Fibroblast of lung (primary cell): ENCODE measurements around the gene GRAMD4. TPM values are rescaled to one million over a fixed set of nuclear protein-coding genes. Genes with fewer than 3 reads are reported as not detected.

Source experiments
- DNase-seq, 2 donors: peaks; one replicate each; pipeline versions ENCODE4 v3.0.0 to v3.0.0-alpha.2; 2010; ENCODE audit warnings: low read depth in 2 of 2
- H2AFZ ChIP-seq: 2 replicates; pipeline ENCODE4 v1.5.1; 2012; ENCODE audit warnings: low read length, control low read depth, inconsistent platforms
- H3K27ac ChIP-seq: 2 replicates; pipeline ENCODE4 v1.5.1; 2011; ENCODE audit warnings: low read length, control low read depth; ENCODE audit not compliant: insufficient read depth
- H3K27me3 ChIP-seq: 2 replicates; pipeline ENCODE4 v1.5.1; 2011; ENCODE audit warnings: mild to moderate bottlenecking, low read length; ENCODE audit not compliant: control insufficient read depth, insufficient read depth
- H3K36me3 ChIP-seq: 2 replicates; pipeline ENCODE4 v1.5.1; 2011; ENCODE audit warnings: low read length; ENCODE audit not compliant: control insufficient read depth, insufficient read depth
- H3K4me1 ChIP-seq: 2 replicates; pipeline ENCODE4 v1.5.1; 2011; ENCODE audit warnings: low read length; ENCODE audit not compliant: control insufficient read depth, insufficient read depth; ENCODE audit errors: extremely low read depth
- H3K4me2 ChIP-seq: 2 replicates; pipeline ENCODE4 v1.5.1; 2011; ENCODE audit warnings: low read length, control low read depth; ENCODE audit not compliant: insufficient read depth; ENCODE audit errors: extremely low read depth
- H3K4me3 ChIP-seq, 4 experiments: fragments of 200-600 bp in 1 of 4; sonication (generic) in 1 of 4; replicated peaks in 1 of 4; 2 replicates each; pipeline ENCODE4 v1.5.1; 2011 to 2016; ENCODE audit warnings: low read length in 4 of 4, low read depth in 3 of 4, mild to moderate bottlenecking in 3 of 4, control low read depth in 2 of 4, inconsistent platforms in 1 of 4, mixed read lengths in 1 of 4; ENCODE audit not compliant: insufficient read depth in 1 of 4; ENCODE audit errors: control extremely low read depth in 1 of 4
- H3K79me2 ChIP-seq: 2 replicates; pipeline ENCODE4 v1.5.1; 2012; ENCODE audit warnings: mild to moderate bottlenecking, low read length, inconsistent platforms; ENCODE audit not compliant: control insufficient read depth, insufficient read depth
- H3K9ac ChIP-seq: 2 replicates; pipeline ENCODE4 v1.5.1; 2011; ENCODE audit warnings: mild to moderate bottlenecking, low read length, control low read depth; ENCODE audit not compliant: insufficient read depth
- H3K9me3 ChIP-seq: 2 replicates; pipeline ENCODE4 v1.5.1; 2012; ENCODE audit warnings: low read depth, low read length; ENCODE audit not compliant: control insufficient read depth, insufficient read depth
- H4K20me1 ChIP-seq: 2 replicates; pipeline ENCODE4 v1.5.1; 2011; ENCODE audit warnings: low read length; ENCODE audit not compliant: control insufficient read depth, insufficient read depth; ENCODE audit errors: extremely low read depth
- CTCF ChIP-seq, 2 donors: IDR thresholded peaks in 1 of 2; conservative IDR thresholded peaks in 1 of 2; 1 replicate in 1 of 2; 2 replicates in 1 of 2; pipeline ENCODE4 v1.5.1; 2011 to 2012; ENCODE audit warnings: low read length in 2 of 2, control low read depth in 1 of 2, inconsistent platforms in 1 of 2, low read depth in 1 of 2, mild to moderate bottlenecking in 1 of 2
- EZH2 ChIP-seq: IDR thresholded peaks from 2 replicates; pipeline ENCODE4 v1.5.1; 2012; ENCODE audit warnings: low read length, control low read depth, mild to moderate bottlenecking; ENCODE audit errors: missing control alignments
- polyA plus RNA-seq, 2 donors: library from polyadenylated mRNA; depleted of rRNA in 1 of 2; stranded (reverse) in 1 of 2; unstranded in 1 of 2; fragments of >200 nt; gene quantifications; 2 replicates each; pipeline ENCODE4 v1.2.1, GENCODE V29; 2011 to 2012; ENCODE audit warnings: missing spikeins in 1 of 2
- total RNA-seq: library from RNA; depleted of rRNA; stranded (reverse); fragments of >200 nt; gene quantifications from 2 replicates; pipeline ENCODE4 v1.2.1, GENCODE V29; 2014

The GRAMD4 gene
- total and polyA plus RNA-seq, 2 donors (not counting 1 experiment from before 2014, with no cell fraction given) = 7.5 to 37.3 TPM

GRCh38 chr22:46691571-46691970 is 71.4 kb downstream of the GRAMD4 start:
- H3K79me2 ChIP-seq = no peaks in the 10 kb centered on the region
- H3K27ac ChIP-seq = no peak overlapping the region
- no peaks in the 10 kb centered on the region for H4K20me1 ChIP-seq
- H3K9me3 ChIP-seq = no peaks in the 10 kb centered on the region
- H3K4me1 ChIP-seq = no peaks in the 10 kb centered on the region
- peaks cover 20% of the 10 kb centered on the region for H3K36me3 ChIP-seq
- H3K27me3 ChIP-seq = no peaks in the 10 kb centered on the region
- H2AFZ ChIP-seq = no peak overlapping the region
- H3K4me2 ChIP-seq = no peak overlapping the region
- H3K9ac ChIP-seq = no peak overlapping the region
- H3K4me3 ChIP-seq = no peak overlapping the region
- TF ChIP-seq EZH2 (no peak), CTCF (conservative IDR thresholded peaks at IDR 0.05 in 1 of 2, IDR thresholded peaks at IDR 0.05 in 1 of 2; ENCODE audit: low read depth in 1 of 2, low read length in 2 of 2) (no peak)
- no peak for DNase-seq

- no peaks in the 10 kb centered on the region for H3K79me2 ChIP-seq
- no peak overlapping the region for H3K9ac ChIP-seq
- peaks cover 24% of the 10 kb centered on the region for H3K36me3 ChIP-seq
- no peak overlapping the region for H3K27ac ChIP-seq
- H3K4me3 ChIP-seq = no peak overlapping the region
- H4K20me1 ChIP-seq = no peaks in the 10 kb centered on the region
- no peaks in the 10 kb centered on the region for H3K27me3 ChIP-seq
- TF ChIP-seq CTCF (conservative IDR thresholded peaks at IDR 0.05 in 1 of 2, IDR thresholded peaks at IDR 0.05 in 1 of 2; ENCODE audit: low read depth in 1 of 2, low read length in 2 of 2) (no peak), EZH2 (no peak)
- H2AFZ ChIP-seq = no peak overlapping the region
- H3K4me1 ChIP-seq = no peaks in the 10 kb centered on the region
- H3K4me2 ChIP-seq = no peak overlapping the region
- DNase-seq = no peak
- no peaks in the 10 kb centered on the region for H3K9me3 ChIP-seq
Observed at GRCh38 chr22:46693634-46694415, 73.6 kb downstream of the GRAMD4 start.

- Histone ChIP-seq H3K9ac (no peak overlapping the region), H3K27ac (no peak overlapping the region), H4K20me1 (no peaks in the 10 kb centered on the region), H3K79me2 (no peaks in the 10 kb centered on the region), H3K36me3 (peaks cover 28% of the 10 kb centered on the region), H3K4me1 (no peaks in the 10 kb centered on the region), H3K27me3 (no peaks in the 10 kb centered on the region), H3K4me3 (no peak overlapping the region), H3K9me3 (no peaks in the 10 kb centered on the region), H2AFZ (no peak overlapping the region), H3K4me2 (no peak overlapping the region)
- TF ChIP-seq CTCF (conservative IDR thresholded peaks at IDR 0.05 in 1 of 2, IDR thresholded peaks at IDR 0.05 in 1 of 2; ENCODE audit: low read depth in 1 of 2, low read length in 2 of 2) = no peak
- no peak for TF ChIP-seq EZH2
- no peak for DNase-seq
Observed at GRCh38 chr22:46694416-46695170, 74.4 kb downstream of the GRAMD4 start.
